Skeletal muscle tissue (tissue), 4 donors: ENCODE data around the gene DCTN1. TPM values are rescaled to one million over a fixed set of nuclear protein-coding genes. Genes with fewer than 3 reads are reported as not detected.
A peak's percentile ranks its signal among the peaks of the same experiment; 100 is the strongest.
"Not testable (repeated sequence)": the region's sequence is repeated elsewhere in the genome, so short reads cannot be mapped to it uniquely, and the experiment has no call there.

Source experiments
- H3K27ac ChIP-seq: one replicate; pipeline ENCODE4 v1.7.0; 2013; ENCODE audit warnings: mild to moderate bottlenecking, low read depth, low read length, inconsistent platforms
- H3K27me3 ChIP-seq, 3 donors: one replicate each; pipeline ENCODE4 v1.7.0; 2013; ENCODE audit warnings: low read length in 3 of 3; ENCODE audit not compliant: control insufficient read depth in 3 of 3, insufficient read depth in 3 of 3
- H3K36me3 ChIP-seq, 3 donors: one replicate each; pipeline ENCODE4 v1.7.0; 2013; ENCODE audit warnings: low read length in 3 of 3; ENCODE audit not compliant: control insufficient read depth in 3 of 3, insufficient read depth in 3 of 3
- H3K4me1 ChIP-seq, 3 donors: one replicate each; pipeline ENCODE4 v1.7.0; 2013; ENCODE audit warnings: low read length in 3 of 3, mild to moderate bottlenecking in 3 of 3; ENCODE audit not compliant: control insufficient read depth in 3 of 3, insufficient read depth in 3 of 3
- H3K4me3 ChIP-seq, 3 donors: one replicate each; pipeline ENCODE4 v1.7.0; 2013; ENCODE audit warnings: low read length in 3 of 3
- H3K9ac ChIP-seq, 3 donors: one replicate each; pipeline ENCODE4 v1.7.0; 2013; ENCODE audit warnings: low read length in 3 of 3, mild to moderate bottlenecking in 3 of 3, moderate library complexity in 2 of 3, low read depth in 1 of 3
- H3K9me3 ChIP-seq, 3 donors: one replicate each; pipeline ENCODE4 v1.7.0; 2013; ENCODE audit warnings: low read length in 3 of 3; ENCODE audit not compliant: control insufficient read depth in 3 of 3
- total RNA-seq: library from RNA; depleted of rRNA; stranded (reverse); fragments of >200 nt; gene quantifications from one replicate; pipeline ENCODE4 v1.2.3, GENCODE V29; 2014
- donor health status: Osteomylitis.

Gene DCTN1
- total RNA-seq, 1 donor from 2014 or later = 73.6 TPM

GRCh38 chr2:74421221-74421870 lies 41.2 kb upstream of the DCTN1 start, which contains the start of the genes C2orf81 and WDR54:
Gene C2orf81, minus strand, starts transcription at chr2:74421619. Its CDS starts 59 bp downstream, at chr2:74421560.
Gene WDR54, plus strand, starts transcription at chr2:74421730. Its CDS starts 424 bp downstream, at chr2:74422154.
- no peak within 1 kb of the TSS for H3K27ac ChIP-seq
- H3K9ac ChIP-seq = peak within 1 kb of the TSS; percentile 42 to 70 (median 61)
- H3K36me3 ChIP-seq = peaks cover 0 to 5% (median 3%) of the 10 kb centered on the region in 3 donors
- peak within 1 kb of the TSS; percentile 69 to 81 (median 77) for H3K4me3 ChIP-seq
- peaks cover 8 to 28% (median 19%) of the 10 kb centered on the region in 3 donors for H3K27me3 ChIP-seq
- peaks cover 15 to 17% (median 17%) of the 10 kb centered on the region in 3 donors for H3K4me1 ChIP-seq
- no peaks in the 10 kb centered on the region for H3K9me3 ChIP-seq

GRCh38 chr2:74420443-74421103 lies 40.5 kb upstream of the DCTN1 start:
- H3K27ac ChIP-seq, H3K9me3 ChIP-seq, H3K9ac ChIP-seq, H3K36me3 ChIP-seq: not testable (repeated sequence)
- H3K4me1 ChIP-seq = peaks cover 20 to 22% (median 20%) of the 10 kb centered on the region in 3 donors
- peak overlapping the region in 1 of 3 donors; percentile 77 for H3K4me3 ChIP-seq
- peaks cover 15 to 35% (median 24%) of the 10 kb centered on the region in 3 donors for H3K27me3 ChIP-seq

GRCh38 chr2:74420006-74420405 lies 39.9 kb upstream of the DCTN1 start:
- Histone ChIP-seq H3K9ac (no peak overlapping the region), H3K4me3 (no peak overlapping the region), H3K27ac (no peak overlapping the region), H3K27me3 (peaks cover 21 to 40% (median 29%) of the 10 kb centered on the region in 3 donors), H3K36me3 (no peaks in the 10 kb centered on the region), H3K9me3 (no peaks in the 10 kb centered on the region), H3K4me1 (peaks cover 22 to 27% (median 26%) of the 10 kb centered on the region in 3 donors)

- Histone ChIP-seq H3K36me3 (no peaks in the 10 kb centered on the region), H3K4me3 (no peak overlapping the region), H3K9me3 (no peaks in the 10 kb centered on the region), H3K27ac (no peak overlapping the region), H3K27me3 (peaks cover 23 to 47% (median 35%) of the 10 kb centered on the region in 3 donors), H3K4me1 (peaks cover 28 to 34% (median 32%) of the 10 kb centered on the region in 3 donors), H3K9ac (no peak overlapping the region)
These were observed 39.2 kb upstream of the DCTN1 start for GRCh38 chr2:74419345-74419744.

- Histone ChIP-seq H3K27me3 (peaks cover 23 to 52% (median 39%) of the 10 kb centered on the region in 3 donors), H3K27ac (no peak overlapping the region), H3K9ac (peak overlapping the region in 1 of 3 donors; percentile 25), H3K9me3 (no peaks in the 10 kb centered on the region), H3K4me1 (peaks cover 31 to 39% (median 35%) of the 10 kb centered on the region in 3 donors), H3K36me3 (no peaks in the 10 kb centered on the region), H3K4me3 (no peak overlapping the region)
These were observed 38.2 kb upstream of the DCTN1 start for GRCh38 chr2:74418312-74418711.

GRCh38 chr2:74417763-74418162 lies 37.7 kb upstream of the DCTN1 start:
- Histone ChIP-seq H3K27ac (no peak overlapping the region), H3K9me3 (no peaks in the 10 kb centered on the region), H3K4me1 (peaks cover 31 to 43% (median 35%) of the 10 kb centered on the region in 3 donors), H3K27me3 (peaks cover 23 to 47% (median 39%) of the 10 kb centered on the region in 3 donors), H3K36me3 (no peaks in the 10 kb centered on the region), H3K9ac (no peak overlapping the region), H3K4me3 (no peak overlapping the region)

- no peaks in the 10 kb centered on the region for H3K9me3 ChIP-seq
- no peak overlapping the region for H3K27ac ChIP-seq
- no peak overlapping the region for H3K9ac ChIP-seq
- no peaks in the 10 kb centered on the region for H3K36me3 ChIP-seq
- no peak overlapping the region for H3K4me3 ChIP-seq
- peaks cover 23 to 44% (median 37%) of the 10 kb centered on the region in 3 donors for H3K27me3 ChIP-seq
- peaks cover 30 to 41% (median 33%) of the 10 kb centered on the region in 3 donors for H3K4me1 ChIP-seq
These were observed 37.1 kb upstream of the DCTN1 start for GRCh38 chr2:74417197-74417596.

- no peaks in the 10 kb centered on the region for H3K9me3 ChIP-seq
- H3K4me1 ChIP-seq = peaks cover 26 to 37% (median 29%) of the 10 kb centered on the region in 3 donors
- no peak overlapping the region for H3K9ac ChIP-seq
- H3K36me3 ChIP-seq = no peaks in the 10 kb centered on the region
- H3K27me3 ChIP-seq = peaks cover 23 to 40% (median 33%) of the 10 kb centered on the region in 3 donors
- H3K27ac ChIP-seq = no peak overlapping the region
- no peak overlapping the region for H3K4me3 ChIP-seq
These were observed 36.7 kb upstream of the DCTN1 start for GRCh38 chr2:74416778-74417177.

GRCh38 chr2:74415762-74416395 lies 35.8 kb upstream of the DCTN1 start:
- H3K27me3 ChIP-seq = peaks cover 18 to 32% (median 25%) of the 10 kb centered on the region in 3 donors
- H3K27ac ChIP-seq = no peak overlapping the region
- H3K36me3 ChIP-seq = no peaks in the 10 kb centered on the region
- H3K9ac ChIP-seq = peak overlapping the region in 2 of 3 donors; percentile 40 to 75
- H3K4me1 ChIP-seq = peaks cover 17 to 30% (median 22%) of the 10 kb centered on the region in 3 donors
- H3K4me3 ChIP-seq = peak overlapping the region; percentile 52 to 75 (median 74)
- H3K9me3 ChIP-seq = no peaks in the 10 kb centered on the region
